PC-3 (cell line): Measurements from ENCODE around the gene CRYBG2. TPM values are rescaled to one million over a fixed set of nuclear protein-coding genes. Genes with fewer than 3 reads are reported as not detected.

Source experiments
- ATAC-seq: fragments of 200-7000 bp; cut with Tn5 transposase; 2 replicates; pipeline ENCODE4 v1.9.1; 2020; ENCODE audit warnings: mild to moderate bottlenecking, moderate library complexity
- BruUV-seq: library from RNA; stranded (reverse); fragments of 400-500 nt; replicated peaks from 2 replicates; lab custom pipeline; 2021; lab: Mats Ljungman, UMichigan
- CTCF ChIA-PET: fragments of 300-600 bp; sonication (Branson Sonifier 250); formaldehyde crosslinking; loops from one replicate; lab custom pipeline; 2022; ENCODE audit warnings: antibody characterized with exemption; lab: Charles Lee
- POLR2A ChIA-PET: fragments of 300-600 bp; sonication (Branson Sonifier 250); formaldehyde crosslinking; loops from one replicate; lab custom pipeline; 2022; ENCODE audit warnings: antibody characterized with exemption; ENCODE audit not compliant: unreplicated experiment; lab: Charles Lee
- DNase-seq: peaks from one replicate; pipeline ENCODE4 v3.0.0-alpha.2; 2015
- H2AFZ ChIP-seq: fragments of 300-600 bp; sonication (generic); 2 replicates; pipeline ENCODE4 v1.6.0; 2016; ENCODE audit warnings: antibody characterized with exemption, low read length
- H3F3A ChIP-seq: fragments of 300-600 bp; sonication (generic); one replicate; pipeline ENCODE4 v1.6.0; 2017; ENCODE audit warnings: antibody characterized with exemption, low read length, control low read depth, mild to moderate bottlenecking; ENCODE audit not compliant: unreplicated experiment
- H3K27ac ChIP-seq: fragments of 300-600 bp; sonication (generic); 2 replicates; pipeline ENCODE4 v1.5.1; 2016; ENCODE audit warnings: mild to moderate bottlenecking, low read length
- H3K27me3 ChIP-seq: fragments of 300-600 bp; sonication (generic); 2 replicates; pipeline ENCODE4 v1.6.1; 2016; ENCODE audit warnings: low read length, mixed read lengths
- H3K36me3 ChIP-seq: fragments of 300-600 bp; sonication (generic); 2 replicates; pipeline ENCODE4 v1.6.1; 2016; ENCODE audit warnings: low read depth, mixed run types, low read length, mixed read lengths
- H3K4me1 ChIP-seq: fragments of 300-600 bp; sonication (generic); 2 replicates; pipeline ENCODE4 v1.5.1; 2016; ENCODE audit warnings: low read length; ENCODE audit not compliant: insufficient read depth
- H3K4me2 ChIP-seq: fragments of 300-600 bp; sonication (generic); 2 replicates; pipeline ENCODE4 v1.6.0; 2016; ENCODE audit warnings: low read length
- H3K4me3 ChIP-seq: fragments of 300-600 bp; sonication (generic); 2 replicates; pipeline ENCODE4 v1.5.1; 2016; ENCODE audit warnings: mild to moderate bottlenecking, low read length, mixed read lengths
- H3K79me2 ChIP-seq: fragments of 300-600 bp; sonication (generic); 2 replicates; pipeline ENCODE4 v1.6.1; 2017; ENCODE audit warnings: low read length, mixed read lengths
- H3K9ac ChIP-seq: fragments of 300-600 bp; sonication (generic); 2 replicates; pipeline ENCODE4 v1.6.0; 2016; ENCODE audit warnings: mild to moderate bottlenecking, low read length
- H3K9me2 ChIP-seq: fragments of 300-600 bp; sonication (generic); replicated peaks from 2 replicates; pipeline ENCODE4 v1.6.1; 2016; ENCODE audit warnings: mixed run types, low read length, mixed read lengths
- H3K9me3 ChIP-seq: fragments of 300-600 bp; sonication (generic); 2 replicates; pipeline ENCODE4 v1.6.1; 2016; ENCODE audit warnings: low read length, mixed read lengths
- H4K20me1 ChIP-seq: fragments of 300-600 bp; sonication (generic); 2 replicates; pipeline ENCODE4 v1.6.1; 2016; ENCODE audit warnings: low read length, mixed read lengths
- CTCF ChIP-seq: fragments of 300-600 bp; sonication (generic); conservative IDR thresholded peaks from 2 replicates; pipeline ENCODE4 v1.5.1; 2017; ENCODE audit warnings: antibody characterized with exemption, low read depth, mild to moderate bottlenecking, low read length
- EZH2 ChIP-seq: fragments of 300-600 bp; sonication (generic); IDR thresholded peaks from one replicate; pipeline ENCODE4 v1.6.1; 2017; ENCODE audit warnings: antibody characterized with exemption, mild to moderate bottlenecking, low read length; ENCODE audit not compliant: unreplicated experiment
- EZH2phosphoT487 ChIP-seq: fragments of 300-600 bp; sonication (generic); IDR thresholded peaks from 2 replicates; pipeline ENCODE4 v1.6.1; 2018; ENCODE audit warnings: mild to moderate bottlenecking, antibody characterized with exemption, low read length, borderline replicate concordance
- intact Hi-C: fragments of 100-400 bp; cut with micrococcal nuclease; formaldehyde crosslinking; loops from 2 replicates; pipeline ENCODE4 v1.9.0; 2023
- total RNA-seq: library from RNA; depleted of rRNA; stranded (reverse); fragments of >200 nt; gene quantifications from 2 replicates; pipeline ENCODE4 v1.2.3, GENCODE V29; 2014

Gene CRYBG2
- total RNA-seq, 1 experiment from 2014 or later, result 15.3 TPM

DNA sequence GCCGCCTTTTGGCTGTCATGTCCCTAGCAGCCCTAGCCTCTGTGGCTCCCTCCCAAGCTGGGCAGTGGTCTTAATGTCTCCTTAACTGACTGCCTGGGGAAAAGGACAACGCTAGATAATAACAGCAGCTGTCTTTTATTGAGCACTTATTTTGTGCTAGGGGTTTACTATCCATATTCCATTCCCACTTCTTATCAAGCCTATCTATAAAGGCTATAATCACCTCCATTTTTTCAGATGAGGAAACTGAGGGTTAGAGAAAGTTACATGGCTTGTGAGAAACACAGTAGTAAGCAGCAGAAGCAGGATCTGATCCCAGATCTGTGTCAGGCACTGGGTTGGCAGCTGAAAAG, 67.9 kb downstream of the CRYBG2 start:
- H3K36me3 ChIP-seq, result peaks cover 9% of the 10 kb centered on the region; the same call in 1 of the 2 replicates
- H3K4me3 ChIP-seq, result no peak overlapping the region
- ChIA-PET POLR2A (interaction anchor here (0.7 kb wide), 1 partner anchor 35 kb away, joined by 4 read pairs; no protein-coding TSS in a partner anchor), CTCF (no interaction called here)
- peaks cover 8% of the 10 kb centered on the region; the same call in 1 of the 2 replicates for H4K20me1 ChIP-seq
- TF ChIP-seq EZH2phosphoT487 (no peak), CTCF (peak; percentile 6; the same call in 1 of the 2 replicates), EZH2 (no peak)
- DNase-seq (no peak), ATAC-seq (no peak)
- H3K9ac ChIP-seq, result no peak overlapping the region
- no peak overlapping the region for H3K27ac ChIP-seq
- H3F3A ChIP-seq, result no peaks in the 10 kb centered on the region
- no peaks in the 10 kb centered on the region for H3K27me3 ChIP-seq
- no peaks in the 10 kb centered on the region for H3K9me3 ChIP-seq
- H3K4me2 ChIP-seq, result no peak overlapping the region
- intact Hi-C loops, result no loop called here
- H3K79me2 ChIP-seq, result peaks cover 16% of the 10 kb centered on the region
- H3K4me1 ChIP-seq, result peaks cover 33% of the 10 kb centered on the region
- H2AFZ ChIP-seq, result no peak overlapping the region
- H3K9me2 ChIP-seq, result no peaks in the 10 kb centered on the region
- BruUV-seq, result no TSS peak

- peaks cover 9% of the 10 kb centered on the region; the same call in 1 of the 2 replicates for H4K20me1 ChIP-seq
- ChIA-PET POLR2A (interaction anchor here (0.7 kb wide), 1 partner anchor 35 kb away, joined by 4 read pairs; no protein-coding TSS in a partner anchor), CTCF (interaction anchor here (1.0 kb wide), 1 partner anchor 17 kb away, joined by 3 read pairs; no protein-coding TSS in a partner anchor)
- ATAC-seq (no peak), DNase-seq (peak; percentile 62)
- peak overlapping the region; percentile 77; the same call in 1 of the 2 replicates for H3K27ac ChIP-seq
- peaks cover 38% of the 10 kb centered on the region for H3K4me1 ChIP-seq
- TF ChIP-seq CTCF, result peak; percentile 68
- TF ChIP-seq EZH2, result no peak
- no peaks in the 10 kb centered on the region for H3K9me2 ChIP-seq
- no peaks in the 10 kb centered on the region for H3K9me3 ChIP-seq
- intact Hi-C loops, result loop anchor here (2.0 kb wide), 1 partner anchor 35 kb away; no protein-coding TSS in a partner anchor
- no peaks in the 10 kb centered on the region for H3F3A ChIP-seq
- H3K27me3 ChIP-seq, result no peaks in the 10 kb centered on the region
- peak overlapping the region; percentile 45 for H3K9ac ChIP-seq
- H3K36me3 ChIP-seq, result peaks cover 11% of the 10 kb centered on the region; the same call in 1 of the 2 replicates
- no TSS peak for BruUV-seq
- H3K79me2 ChIP-seq, result peaks cover 21% of the 10 kb centered on the region
- no peak overlapping the region for H2AFZ ChIP-seq
- H3K4me2 ChIP-seq, result no peak overlapping the region
- no peak overlapping the region for H3K4me3 ChIP-seq
Observed at GRCh38 chr1:26285366-26286063, 68.4 kb downstream of the CRYBG2 start.
